Psoas muscle (tissue), 8 donors: ENCODE measurements around the gene INAFM1. TPM values are rescaled to one million over a fixed set of nuclear protein-coding genes. Genes with fewer than 3 reads are reported as not detected.

Experiments used
- ATAC-seq, 4 donors: fragments of 200-7000 bp; cut with Tn5 transposase; one replicate each; pipeline ENCODE4 v1.9.1; 2020; ENCODE audit warnings: moderate library complexity in 3 of 4, mild to moderate bottlenecking in 2 of 4
- DNase-seq, 2 donors: peaks; one replicate each; pipeline ENCODE4 v3.0.0-alpha.2; 2020
- H3K27ac ChIP-seq: fragments of 200-600 bp; one replicate; pipeline ENCODE4 v1.8.0; 2022
- H3K27me3 ChIP-seq, 3 donors: fragments of 200-600 bp in 1 of 3; one replicate each; pipeline versions ENCODE4 v1.6.1 to v1.8.0; 2013 to 2022; ENCODE audit warnings: low read length in 2 of 3, mild to moderate bottlenecking in 2 of 3, moderate library complexity in 1 of 3; ENCODE audit not compliant: insufficient read depth in 3 of 3
- H3K36me3 ChIP-seq, 2 donors: fragments of 200-600 bp in 1 of 2; one replicate each; pipeline versions ENCODE4 v1.6.1 to v1.8.0; 2013 to 2022; ENCODE audit warnings: low read depth in 1 of 2, mild to moderate bottlenecking in 1 of 2, moderate library complexity in 1 of 2; ENCODE audit not compliant: insufficient read depth in 1 of 2
- H3K4me1 ChIP-seq: fragments of 200-600 bp; one replicate; pipeline ENCODE4 v1.8.0; 2022
- H3K4me3 ChIP-seq: fragments of 200-600 bp; one replicate; pipeline ENCODE4 v1.8.0; 2022; ENCODE audit warnings: mild to moderate bottlenecking
- H3K9me3 ChIP-seq: fragments of 200-600 bp; one replicate; pipeline ENCODE4 v1.8.0; 2022
- CTCF ChIP-seq: fragments of 200-600 bp; IDR thresholded peaks from one replicate; pipeline ENCODE4 v1.8.0; 2022; ENCODE audit warnings: antibody characterized with exemption
- WGBS, 3 donors: extraction: QIAGEN DNeasy Blood & Tissue Kit; methylation state at CpG; one replicate each; pipeline versions ENCODE4 v1.1.6 to v1.1.7; 2013; 5-methylcytosine and 5-hydroxymethylcytosine counted together
- intact Hi-C, 2 donors: fragments of 100-400 bp; cut with DNase I; formaldehyde crosslinking; loops; one replicate each; pipeline versions ENCODE4 v1.11.0 to v1.14.2; 2022
- polyA plus RNA-seq, 3 donors: library from polyadenylated mRNA; stranded (reverse); fragments of 200-250 nt; gene quantifications; one replicate each; pipeline ENCODE4 v1.2.3, GENCODE V29; 2013
- total RNA-seq, 4 donors: library from RNA; stranded (reverse); fragmentation: NEBNext Ultra II Directional in 2 of 4; extraction: Animal tissue kit (Norgen Biotek cat#: 25700) in 2 of 4; gene quantifications; one replicate each; pipeline versions ENCODE4 v1.2.1 to v1.2.4, GENCODE V29; 2021 to 2023
- donor health status: healthy with polysubstance abuse.
- donor health status: DM: no; HTN: no; CAD: no; lungs with moderate emphysema.
- donor health status: Bipolar disorder and iron deficiency.
- donor health status: healthy.
- donor health status: DM: yes; HTN: yes; CAD: no.
- donor health status: DM: no; HTN: no; CAD: no.
- donor health status: DM: no; HTN: no; CAD: no.
- donor health status: DM: yes; HTN: yes; CAD: no.

Gene INAFM1
- total and polyA plus RNA-seq, 7 donors = 3.6 to 21.2 (median 14.0) TPM

- intact Hi-C loops = no loop called here
- 75 to 86% (median 81%) methylated on average over 6 of the region's 6 CpGs for WGBS, 3 donors
- no peaks in the 10 kb centered on the region for H3K27me3 ChIP-seq
- ATAC-seq = no peak
- TF ChIP-seq CTCF = no peak
- DNase-seq = no peak
- H3K4me3 ChIP-seq = no peak overlapping the region
- H3K27ac ChIP-seq = peak overlapping the region; percentile 64
- no peaks in the 10 kb centered on the region for H3K9me3 ChIP-seq
- H3K4me1 ChIP-seq = peaks cover 8% of the 10 kb centered on the region
- H3K36me3 ChIP-seq = peaks cover 18 to 81% of the 10 kb centered on the region in 2 donors
Observed at GRCh38 chr19:47268028-47268427, 6.7 kb upstream of the INAFM1 start.

- H3K4me3 ChIP-seq = no peak overlapping the region
- H3K27me3 ChIP-seq = no peaks in the 10 kb centered on the region
- DNase-seq (no peak), ATAC-seq (no peak)
- H3K9me3 ChIP-seq = no peaks in the 10 kb centered on the region
- intact Hi-C loops = no loop called here
- no peak overlapping the region for H3K27ac ChIP-seq
- 90 to 91% (median 91%) methylated on average over 7 of the region's 7 CpGs for WGBS, 3 donors
- peaks cover 17 to 65% of the 10 kb centered on the region in 2 donors for H3K36me3 ChIP-seq
- peaks cover 8% of the 10 kb centered on the region for H3K4me1 ChIP-seq
- TF ChIP-seq CTCF = no peak
Observed at GRCh38 chr19:47269596-47269995, 5.1 kb upstream of the INAFM1 start.

GRCh38 chr19:47270408-47270807 lies 4.3 kb upstream of the INAFM1 start:
- ATAC-seq = no peak
- H3K27ac ChIP-seq = no peak overlapping the region
- H3K9me3 ChIP-seq = no peaks in the 10 kb centered on the region
- no peak for TF ChIP-seq CTCF
- H3K4me3 ChIP-seq = no peak overlapping the region
- peaks cover 13 to 61% of the 10 kb centered on the region in 2 donors for H3K36me3 ChIP-seq
- WGBS, 3 donors = 89 to 96% (median 92%) methylated on average over 6 to 10 of the region's 10 CpGs
- peaks cover 8% of the 10 kb centered on the region for H3K4me1 ChIP-seq
- DNase-seq = no peak
- H3K27me3 ChIP-seq = no peaks in the 10 kb centered on the region
- intact Hi-C loops = no loop called here

- H3K4me1 ChIP-seq = peaks cover 12% of the 10 kb centered on the region
- DNase-seq = no peak
- WGBS, 3 donors = 65 to 82% (median 75%) methylated on average over 6 of the region's 6 CpGs
- ATAC-seq = no peak
- peaks cover 12 to 48% of the 10 kb centered on the region in 2 donors for H3K36me3 ChIP-seq
- H3K27me3 ChIP-seq = no peaks in the 10 kb centered on the region
- H3K9me3 ChIP-seq = no peaks in the 10 kb centered on the region
- TF ChIP-seq CTCF = no peak
- intact Hi-C loops = no loop called here
- H3K4me3 ChIP-seq = no peak overlapping the region
- no peak overlapping the region for H3K27ac ChIP-seq
Observed at GRCh38 chr19:47271949-47272348, 2.7 kb upstream of the INAFM1 start.
